Testis (tissue), 2 donors: ENCODE data around the gene CCDC154.

ENCODE experiments used
- POLR2A ChIP-seq: fragments of 450-650 bp; IDR thresholded peaks from one replicate; pipeline ENCODE4 v1.6.1; 2017; ENCODE audit warnings: antibody characterized with exemption, mild to moderate bottlenecking, moderate library complexity
- TF ChIP-seq, protein P1 (sequence below), 3 experiments: fragments of 450-650 bp in 2 of 3; fragments of 200-600 bp in 1 of 3; sonication (generic) in 1 of 3; IDR thresholded peaks; one replicate each; pipeline ENCODE4 v1.5.1; 2016 to 2019; ENCODE audit warnings: antibody characterized with exemption in 3 of 3, mild to moderate bottlenecking in 2 of 3, moderate library complexity in 1 of 3

DNA sequence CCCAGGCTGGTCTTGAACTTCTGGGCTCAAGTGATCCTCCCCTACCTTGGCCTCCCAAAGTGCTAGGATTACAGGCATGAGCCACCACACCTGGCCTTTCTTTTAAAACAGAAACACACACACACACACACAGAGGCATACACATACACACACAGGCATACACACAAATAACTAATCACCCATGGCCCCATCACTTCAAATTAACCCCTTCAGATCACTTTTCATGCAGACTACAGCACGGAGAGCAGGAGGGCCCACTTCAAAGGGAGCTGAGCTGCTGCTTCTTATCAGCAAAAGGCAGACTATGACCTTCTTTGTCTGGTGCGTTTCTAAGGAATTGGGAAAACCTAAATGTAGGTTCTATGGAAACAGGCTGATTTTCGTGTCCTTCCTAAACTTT is 28.6 kb upstream of the CCDC154 start:
- TF ChIP-seq, protein P1, sequence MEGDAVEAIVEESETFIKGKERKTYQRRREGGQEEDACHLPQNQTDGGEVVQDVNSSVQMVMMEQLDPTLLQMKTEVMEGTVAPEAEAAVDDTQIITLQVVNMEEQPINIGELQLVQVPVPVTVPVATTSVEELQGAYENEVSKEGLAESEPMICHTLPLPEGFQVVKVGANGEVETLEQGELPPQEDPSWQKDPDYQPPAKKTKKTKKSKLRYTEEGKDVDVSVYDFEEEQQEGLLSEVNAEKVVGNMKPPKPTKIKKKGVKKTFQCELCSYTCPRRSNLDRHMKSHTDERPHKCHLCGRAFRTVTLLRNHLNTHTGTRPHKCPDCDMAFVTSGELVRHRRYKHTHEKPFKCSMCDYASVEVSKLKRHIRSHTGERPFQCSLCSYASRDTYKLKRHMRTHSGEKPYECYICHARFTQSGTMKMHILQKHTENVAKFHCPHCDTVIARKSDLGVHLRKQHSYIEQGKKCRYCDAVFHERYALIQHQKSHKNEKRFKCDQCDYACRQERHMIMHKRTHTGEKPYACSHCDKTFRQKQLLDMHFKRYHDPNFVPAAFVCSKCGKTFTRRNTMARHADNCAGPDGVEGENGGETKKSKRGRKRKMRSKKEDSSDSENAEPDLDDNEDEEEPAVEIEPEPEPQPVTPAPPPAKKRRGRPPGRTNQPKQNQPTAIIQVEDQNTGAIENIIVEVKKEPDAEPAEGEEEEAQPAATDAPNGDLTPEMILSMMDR (IDR thresholded peaks at IDR 0.05) = no peak
- no peak for TF ChIP-seq POLR2A
